GM18951 (cell line): ENCODE results near the gene LRP3.

Experiments
- POLR2A ChIP-seq: IDR thresholded peaks from 4 replicates; pipeline ENCODE4 v1.6.1; 2011; ENCODE audit warnings: mild to moderate bottlenecking; ENCODE audit not compliant: insufficient read length, insufficient read depth; ENCODE audit errors: extremely low read depth
- in situ Hi-C: fragments of 300-500 bp; cut with MboI; formaldehyde crosslinking; loops from one replicate; pipeline ENCODE4 v1.12.0; 2022; ENCODE audit warnings: low sequenced_read_pairs, mixed read lengths, inconsistent platforms; ENCODE audit not compliant: unreplicated experiment

LRP3 gene

GRCh38 chr19:33255781-33256180 is 61.7 kb downstream of the LRP3 start:
- in situ Hi-C loops: no loop called here
- TF ChIP-seq POLR2A: no peak

DNA sequence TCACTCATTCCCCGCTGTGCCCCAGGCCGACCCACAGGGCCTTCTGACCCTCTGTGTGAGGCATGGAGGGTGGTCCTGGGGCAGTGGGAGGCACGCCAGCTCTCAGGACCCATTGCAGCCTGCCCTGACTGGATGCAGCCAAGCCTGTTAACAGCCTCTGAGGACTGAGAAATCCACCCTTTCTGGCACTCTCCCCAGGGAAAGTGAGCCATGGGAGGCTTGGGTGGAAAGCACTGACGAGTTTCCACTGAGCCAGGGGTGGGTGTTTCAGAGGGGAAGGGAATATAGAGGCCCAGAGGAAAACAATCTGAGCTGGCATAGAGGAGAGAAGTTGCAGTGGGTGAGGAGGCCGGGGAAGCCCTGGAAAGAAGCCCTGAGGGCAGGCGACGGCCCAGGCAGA is 62.1 kb downstream of the LRP3 start:
- TF ChIP-seq POLR2A: no peak
- in situ Hi-C loops: no loop called here

- no peak for TF ChIP-seq POLR2A
- in situ Hi-C loops: no loop called here
These were observed 63.7 kb downstream of the LRP3 start for GRCh38 chr19:33257828-33258227.
